GM12878 (cell line): Measurements from ENCODE around the gene ARHGEF25. TPM values are rescaled to one million over a fixed set of nuclear protein-coding genes. Genes with fewer than 3 reads are reported as not detected.

Experiments used
- ATAC-seq: fragments of 200-7000 bp; cut with Tn5 transposase; 3 replicates; pipeline ENCODE4 v1.9.1; 2020; ENCODE audit warnings: mild to moderate bottlenecking, moderate library complexity
- BruUV-seq: library from RNA; stranded (reverse); fragments of 400-500 nt; replicated peaks from 2 replicates; lab custom pipeline; 2021; lab: Mats Ljungman, UMichigan
- CTCF ChIA-PET: fragments of 300-600 bp; sonication (Branson Sonifier 250); formaldehyde crosslinking; extraction: SDS; loops from one replicate; lab custom pipeline; 2021; ENCODE audit warnings: inconsistent platforms; lab: Yijun Ruan, JAX
- POLR2A ChIA-PET: fragments of 350-600 bp; formaldehyde crosslinking; extraction: SDS; loops from one replicate; lab custom pipeline; 2021; ENCODE audit warnings: inconsistent platforms; lab: Charles Lee
- RAD21 ChIA-PET: fragments of 300-600 bp; sonication (Branson Sonifier 250); formaldehyde crosslinking; loops from one replicate; lab custom pipeline; 2023; ENCODE audit warnings: antibody characterized with exemption; ENCODE audit not compliant: unreplicated experiment; lab: Charles Lee
- SMC1A ChIA-PET: fragments of 300-600 bp; sonication (Branson Sonifier 250); formaldehyde crosslinking; loops from one replicate; lab custom pipeline; 2023; ENCODE audit not compliant: unreplicated experiment, uncharacterized antibody; lab: Charles Lee
- DNase-seq: peaks from one replicate; pipeline ENCODE4 v3.0.0-alpha.2; 2011; ENCODE audit warnings: low read depth, low spot score
- FAIRE-seq: peaks from 3 replicates; lab custom pipeline; 2011; peaks lifted over from hg19 to GRCh38; lab: Jason Lieb, UNC
- H2AFZ ChIP-seq: 2 replicates; pipeline ENCODE4 v1.6.0; 2011; ENCODE audit warnings: low read depth, low read length, control low read depth; ENCODE audit not compliant: control insufficient read depth
- H3K27ac ChIP-seq: 2 replicates; pipeline ENCODE4 v1.5.1; 2011; ENCODE audit warnings: control low read depth; ENCODE audit not compliant: control insufficient read depth, insufficient read depth
- H3K27me3 ChIP-seq, 2 experiments: replicated peaks in 1 of 2; 2 replicates each; pipeline versions ENCODE4 v1.6.0 to v1.6.1; 2011; ENCODE audit warnings: low read length in 1 of 2; ENCODE audit not compliant: control insufficient read depth in 2 of 2, insufficient read depth in 2 of 2
- H3K36me3 ChIP-seq, 2 experiments: 2 replicates each; pipeline ENCODE4 v1.5.1; 2011; ENCODE audit warnings: low read length in 1 of 2; ENCODE audit not compliant: control insufficient read depth in 2 of 2, insufficient read depth in 2 of 2
- H3K4me1 ChIP-seq: 2 replicates; pipeline ENCODE4 v1.6.1; 2011; ENCODE audit warnings: mild to moderate bottlenecking, low read length, moderate library complexity, mixed read lengths; ENCODE audit not compliant: control insufficient read depth, insufficient read depth
- H3K4me2 ChIP-seq: 2 replicates; pipeline ENCODE4 v1.6.0; 2011; ENCODE audit warnings: control low read depth; ENCODE audit not compliant: control insufficient read depth, insufficient read depth
- H3K4me3 ChIP-seq: fragments of 200-600 bp; sonication (generic); 2 replicates; pipeline ENCODE4 v1.5.1; 2016
- H3K79me2 ChIP-seq: 2 replicates; pipeline ENCODE4 v1.6.0; 2011; ENCODE audit warnings: low read length; ENCODE audit not compliant: control insufficient read depth, insufficient read depth
- H3K9ac ChIP-seq: 2 replicates; pipeline ENCODE4 v1.8.0; 2011; ENCODE audit warnings: low read length, control low read depth, mixed read lengths; ENCODE audit not compliant: control insufficient read depth, insufficient read depth
- H3K9me3 ChIP-seq: replicated peaks from 3 replicates; pipeline ENCODE4 v1.5.1; 2011; ENCODE audit warnings: mild to moderate bottlenecking, low read length; ENCODE audit not compliant: control insufficient read depth, insufficient read depth
- H4K20me1 ChIP-seq: 2 replicates; pipeline ENCODE4 v1.6.0; 2011; ENCODE audit not compliant: control insufficient read depth, insufficient read depth
- ATF7 ChIP-seq: fragments of 450-650 bp; IDR thresholded peaks from 2 replicates; pipeline ENCODE4 v1.6.1; 2016; ENCODE audit warnings: low read depth, mild to moderate bottlenecking
- CBX3 ChIP-seq: fragments of 200-600 bp; sonication (generic); IDR thresholded peaks from 2 replicates; pipeline ENCODE4 v1.6.1; 2016; ENCODE audit warnings: low read depth, borderline replicate concordance
- EED ChIP-seq: sonication (generic); IDR thresholded peaks from 2 replicates; pipeline ENCODE4 v1.6.1; 2016; ENCODE audit warnings: antibody characterized with exemption, low read depth
- GATAD2B ChIP-seq: fragments of 450-650 bp; conservative IDR thresholded peaks from 2 replicates; pipeline ENCODE4 v1.6.1; 2017; ENCODE audit warnings: low read depth, mild to moderate bottlenecking, moderate library complexity
- KDM1A ChIP-seq: fragments of 200-600 bp; sonication (generic); IDR thresholded peaks from 2 replicates; pipeline ENCODE4 v1.6.1; 2016; ENCODE audit warnings: borderline replicate concordance
- MTA2 ChIP-seq: fragments of 450-650 bp; IDR thresholded peaks from 2 replicates; pipeline ENCODE4 v1.6.1; 2016; ENCODE audit warnings: low read depth, mild to moderate bottlenecking, moderate library complexity
- NFXL1 ChIP-seq: fragments of 450-650 bp; IDR thresholded peaks from 2 replicates; pipeline ENCODE4 v1.6.1; 2017; ENCODE audit warnings: antibody characterized with exemption, mild to moderate bottlenecking, borderline replicate concordance
- NR2C1 ChIP-seq: fragments of 450-650 bp; IDR thresholded peaks from 2 replicates; pipeline ENCODE4 v1.6.1; 2017; ENCODE audit warnings: antibody characterized with exemption, mild to moderate bottlenecking, moderate library complexity
- PML ChIP-seq: IDR thresholded peaks from 2 replicates; pipeline ENCODE4 v1.6.1; 2012; ENCODE audit warnings: low read length, inconsistent platforms
- SIN3A ChIP-seq: IDR thresholded peaks from 2 replicates; pipeline ENCODE4 v1.6.1; 2012; ENCODE audit warnings: low read depth, low read length, improper control_type of control experiment
- SMC3 ChIP-seq: IDR thresholded peaks from 2 replicates; pipeline ENCODE4 v1.6.1; 2011; ENCODE audit warnings: low read length, improper control_type of control experiment, borderline replicate concordance
- SUZ12 ChIP-seq: fragments of 200-600 bp; sonication (generic); IDR thresholded peaks from one replicate; pipeline ENCODE4 v1.6.1; 2018; ENCODE audit warnings: antibody characterized with exemption, mild to moderate bottlenecking; ENCODE audit not compliant: unreplicated experiment
- TAF1 ChIP-seq: IDR thresholded peaks from 2 replicates; pipeline ENCODE4 v1.6.1; 2011; ENCODE audit warnings: mild to moderate bottlenecking, low read depth, low read length, borderline replicate concordance
- YBX1 ChIP-seq: fragments of 450-650 bp; IDR thresholded peaks from 2 replicates; pipeline ENCODE4 v1.6.1; 2016; ENCODE audit warnings: antibody characterized with exemption
- ZSCAN29 ChIP-seq: fragments of 450-650 bp; IDR thresholded peaks from 2 replicates; pipeline ENCODE4 v1.6.1; 2017; ENCODE audit warnings: mild to moderate bottlenecking, moderate library complexity
- WGBS: methylation state at CpG from one replicate; pipeline ENCODE4 v1.1.6; 2016; ENCODE audit warnings: low lambda C conversion rate; ENCODE audit not compliant: insufficient replicate concordance, insufficient coverage; ENCODE audit errors: missing lambda C conversion rate; 5-methylcytosine and 5-hydroxymethylcytosine counted together
- in situ Hi-C: fragments of 300-500 bp; cut with MboI; formaldehyde crosslinking; loops from 9 replicates; pipeline ENCODE4 v1.14.3; 2018; ENCODE audit warnings: mixed read lengths
- intact Hi-C: fragments of 100-400 bp; cut with micrococcal nuclease; formaldehyde crosslinking; loops from one replicate; pipeline ENCODE4 v1.14.2; 2022; ENCODE audit not compliant: unreplicated experiment
- polyA plus RNA-seq, 11 experiments: library from polyadenylated mRNA; depleted of rRNA in 4 of 11; unstranded in 6 of 11; stranded (reverse) in 5 of 11; fragments of >200 nt; fragmentation: Nextera tagmentation in 4 of 11; fragmentation: Illumina TruSeq in 1 of 11; extraction: Ambion mirVana in 4 of 11; extraction: Trizol in 1 of 11; gene quantifications; 1 replicate in 1 of 11; 2 replicates in 10 of 11; pipeline versions ENCODE4 v1.2.1 to v1.2.3, GENCODE V29; 2011 to 2016; ENCODE audit warnings: inconsistent platforms in 2 of 11, missing spikeins in 2 of 11, low read depth in 1 of 11
- total RNA-seq, 4 experiments: library from RNA; depleted of rRNA in 3 of 4; stranded (reverse); fragments of >200 nt in 3 of 4; fragmentation: Illumina TruSeq in 1 of 4; extraction: Trizol in 1 of 4; gene quantifications; 2 replicates each; pipeline versions ENCODE4 v1.2.1 to v1.2.3, GENCODE V29; 2013 to 2021
- TF ChIP-seq, protein P1 (sequence below): fragments of 450-650 bp; IDR thresholded peaks from 2 replicates; pipeline ENCODE4 v1.6.1; 2017; ENCODE audit warnings: antibody characterized with exemption, mild to moderate bottlenecking, moderate library complexity
- TF ChIP-seq, protein P2 (sequence below): fragments of 450-650 bp; IDR thresholded peaks from 2 replicates; pipeline ENCODE4 v1.6.1; 2016; ENCODE audit warnings: mild to moderate bottlenecking

The ARHGEF25 gene
- total and polyA plus RNA-seq, 10 of the 15 experiments (the other 5 are each of a cell fraction or from before 2014, with no cell fraction given): 0.08 to 4.5 (median 1.2) TPM; not detected in 3

- Histone ChIP-seq H3K9ac (no peak overlapping the region), H4K20me1 (no peaks in the 10 kb centered on the region), H3K27ac (no peak overlapping the region), H3K4me1 (peaks cover 6% of the 10 kb centered on the region), H3K27me3 (peaks cover 33 to 39% of the 10 kb centered on the region in 2 experiments; a peak in 3 of 4 replicates), H3K4me3 (no peak overlapping the region)
- ChIA-PET CTCF (interaction anchor here (2.3 to 7.8 kb wide), 2 partner anchors 10 to 41 kb away, joined by 12 to 119 read pairs; no protein-coding TSS in a partner anchor), RAD21 (interaction anchor here (2.0 kb wide), 1 partner anchor 41 kb away, joined by 12 read pairs; no protein-coding TSS in a partner anchor)
- no peak for FAIRE-seq
- BruUV-seq: no TSS peak
- intact Hi-C loops (loop anchor here (5.0 kb wide), 1 partner anchor 167 kb away; the partner anchor contains the start of genes GLI1 and INHBE), in situ Hi-C loops (no loop called here)
- TF ChIP-seq SUZ12: no peak
- no peak for TF ChIP-seq CBX3
- no peak for TF ChIP-seq SIN3A
- TF ChIP-seq ATF7: no peak
- TF ChIP-seq GATAD2B: no peak
- no peak for TF ChIP-seq TAF1
- no peak for TF ChIP-seq NR2C1
- no peak for TF ChIP-seq YBX1
- TF ChIP-seq MTA2: no peak
- TF ChIP-seq, protein P1, sequence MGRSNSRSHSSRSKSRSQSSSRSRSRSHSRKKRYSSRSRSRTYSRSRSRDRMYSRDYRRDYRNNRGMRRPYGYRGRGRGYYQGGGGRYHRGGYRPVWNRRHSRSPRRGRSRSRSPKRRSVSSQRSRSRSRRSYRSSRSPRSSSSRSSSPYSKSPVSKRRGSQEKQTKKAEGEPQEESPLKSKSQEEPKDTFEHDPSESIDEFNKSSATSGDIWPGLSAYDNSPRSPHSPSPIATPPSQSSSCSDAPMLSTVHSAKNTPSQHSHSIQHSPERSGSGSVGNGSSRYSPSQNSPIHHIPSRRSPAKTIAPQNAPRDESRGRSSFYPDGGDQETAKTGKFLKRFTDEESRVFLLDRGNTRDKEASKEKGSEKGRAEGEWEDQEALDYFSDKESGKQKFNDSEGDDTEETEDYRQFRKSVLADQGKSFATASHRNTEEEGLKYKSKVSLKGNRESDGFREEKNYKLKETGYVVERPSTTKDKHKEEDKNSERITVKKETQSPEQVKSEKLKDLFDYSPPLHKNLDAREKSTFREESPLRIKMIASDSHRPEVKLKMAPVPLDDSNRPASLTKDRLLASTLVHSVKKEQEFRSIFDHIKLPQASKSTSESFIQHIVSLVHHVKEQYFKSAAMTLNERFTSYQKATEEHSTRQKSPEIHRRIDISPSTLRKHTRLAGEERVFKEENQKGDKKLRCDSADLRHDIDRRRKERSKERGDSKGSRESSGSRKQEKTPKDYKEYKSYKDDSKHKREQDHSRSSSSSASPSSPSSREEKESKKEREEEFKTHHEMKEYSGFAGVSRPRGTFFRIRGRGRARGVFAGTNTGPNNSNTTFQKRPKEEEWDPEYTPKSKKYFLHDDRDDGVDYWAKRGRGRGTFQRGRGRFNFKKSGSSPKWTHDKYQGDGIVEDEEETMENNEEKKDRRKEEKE: no peak
- TF ChIP-seq KDM1A: no peak
- TF ChIP-seq NFXL1: no peak
- TF ChIP-seq PML: no peak
- TF ChIP-seq EED: no peak
- TF ChIP-seq, protein P2, sequence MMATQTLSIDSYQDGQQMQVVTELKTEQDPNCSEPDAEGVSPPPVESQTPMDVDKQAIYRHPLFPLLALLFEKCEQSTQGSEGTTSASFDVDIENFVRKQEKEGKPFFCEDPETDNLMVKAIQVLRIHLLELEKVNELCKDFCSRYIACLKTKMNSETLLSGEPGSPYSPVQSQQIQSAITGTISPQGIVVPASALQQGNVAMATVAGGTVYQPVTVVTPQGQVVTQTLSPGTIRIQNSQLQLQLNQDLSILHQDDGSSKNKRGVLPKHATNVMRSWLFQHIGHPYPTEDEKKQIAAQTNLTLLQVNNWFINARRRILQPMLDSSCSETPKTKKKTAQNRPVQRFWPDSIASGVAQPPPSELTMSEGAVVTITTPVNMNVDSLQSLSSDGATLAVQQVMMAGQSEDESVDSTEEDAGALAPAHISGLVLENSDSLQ: no peak
- TF ChIP-seq SMC3: no peak
- no peak for TF ChIP-seq ZSCAN29
- TF ChIP-seq, all 136 proteins: peak for 0
- no peaks in the 10 kb centered on the region for H3K79me2 ChIP-seq
- no peak overlapping the region for H3K4me2 ChIP-seq
- ATAC-seq (no peak), DNase-seq (no peak)
- ChIA-PET POLR2A (no interaction called here), SMC1A (no interaction called here)
- H3K9me3 ChIP-seq: no peaks in the 10 kb centered on the region
- H3K36me3 ChIP-seq: no peaks in the 10 kb centered on the region
- 28% methylated on average over 5 of the region's 5 CpGs for WGBS
- no peak overlapping the region for H2AFZ ChIP-seq
Observed at GRCh38 chr12:57623811-57624390, 12.7 kb downstream of the ARHGEF25 start.
